Myocyte (in vitro differentiated cells): Measurements from ENCODE around the gene SNTG2. TPM values are rescaled to one million over a fixed set of nuclear protein-coding genes. Genes with fewer than 3 reads are reported as not detected.
"Not testable (repeated sequence)": the region's sequence is repeated elsewhere in the genome, so short reads cannot be mapped to it uniquely, and the experiment has no call there.

Experiments
- DNase-seq: peaks from one replicate; pipeline ENCODE4 v3.0.0-alpha.2; 2012; ENCODE audit warnings: low read depth
- polyA plus RNA-seq: library from polyadenylated mRNA; unstranded; fragments of >200 nt; gene quantifications from one replicate; pipeline ENCODE4 v1.2.1, GENCODE V29; 2012; ENCODE audit warnings: missing spikeins
- total RNA-seq: library from RNA; depleted of rRNA; stranded (reverse); fragments of >200 nt; gene quantifications from 2 replicates; pipeline ENCODE4 v1.2.3, GENCODE V29; 2014

Gene SNTG2
- not detected in 2 replicates for total RNA-seq
- not detected for polyA plus RNA-seq

DNA sequence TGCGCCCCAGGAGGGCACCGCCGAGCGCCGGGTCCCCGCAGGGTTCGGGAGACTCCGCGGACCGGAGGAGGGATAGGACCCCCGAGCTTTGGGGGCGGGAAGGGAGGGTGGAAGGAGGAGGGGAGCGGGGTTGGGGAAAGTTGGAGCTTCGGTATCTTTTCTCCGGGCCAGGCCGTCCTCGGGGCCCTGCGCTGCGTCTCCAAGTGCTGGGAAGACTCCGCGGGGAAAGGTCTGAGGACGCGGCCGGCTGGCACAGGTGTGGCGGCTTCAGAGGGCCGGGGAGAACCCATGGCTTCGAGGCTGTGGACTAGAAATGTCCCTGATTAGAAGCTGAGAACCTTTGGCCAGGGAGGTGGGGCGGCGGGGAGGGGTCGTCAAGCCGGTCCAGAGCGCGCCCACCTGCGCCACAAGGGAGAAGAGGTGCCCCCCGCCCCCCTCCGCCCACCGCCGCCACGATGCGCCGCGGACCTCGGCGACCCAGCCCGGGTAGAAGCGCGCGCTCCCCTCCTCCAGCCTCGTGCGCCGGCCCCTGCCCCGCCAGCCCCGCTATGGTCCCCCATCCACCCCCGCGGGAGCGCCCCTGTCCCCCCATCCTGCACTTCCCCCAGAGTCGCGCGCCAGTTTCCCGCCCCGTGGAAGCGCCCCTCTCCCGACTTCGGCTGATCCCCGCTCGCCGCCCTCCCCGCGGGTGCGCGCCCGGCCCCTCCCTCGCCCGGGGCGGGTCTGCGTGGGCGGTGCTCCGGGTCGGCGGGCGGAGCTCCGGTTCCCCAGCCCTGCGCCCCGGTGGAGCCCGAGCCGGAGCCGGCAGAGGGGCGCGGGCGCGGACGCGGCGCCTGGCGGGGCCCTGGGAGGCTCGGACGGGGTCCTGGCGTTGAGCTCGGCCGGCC is at the start of gene SNTG2:
Gene SNTG2 (plus strand): TSS at position 770 of the 887 bp plus-strand sequence. CDS start 148 bp downstream, outside the sequence.
- no peak for DNase-seq

DNA sequence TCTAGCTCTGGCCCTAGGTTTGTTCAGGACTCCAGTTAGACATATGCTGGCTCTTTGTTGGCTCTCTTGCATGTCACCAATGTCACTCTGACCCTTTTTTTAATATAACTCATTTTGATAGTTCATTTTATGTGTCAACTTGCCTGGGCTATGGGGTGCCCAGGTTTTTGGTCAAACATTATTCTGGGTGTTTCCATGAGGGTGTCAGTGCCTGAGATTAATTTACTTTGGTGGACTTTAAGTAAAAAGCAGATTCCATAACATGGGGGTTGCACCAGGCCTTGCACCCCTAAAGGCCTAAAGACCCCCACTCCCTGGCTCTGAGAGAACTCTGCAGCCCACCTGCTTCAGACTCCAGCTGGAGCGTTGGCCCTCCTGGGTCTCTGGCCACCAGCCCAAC is 48.1 kb upstream of the SNTG2 start:
- DNase-seq, result no peak

DNA sequence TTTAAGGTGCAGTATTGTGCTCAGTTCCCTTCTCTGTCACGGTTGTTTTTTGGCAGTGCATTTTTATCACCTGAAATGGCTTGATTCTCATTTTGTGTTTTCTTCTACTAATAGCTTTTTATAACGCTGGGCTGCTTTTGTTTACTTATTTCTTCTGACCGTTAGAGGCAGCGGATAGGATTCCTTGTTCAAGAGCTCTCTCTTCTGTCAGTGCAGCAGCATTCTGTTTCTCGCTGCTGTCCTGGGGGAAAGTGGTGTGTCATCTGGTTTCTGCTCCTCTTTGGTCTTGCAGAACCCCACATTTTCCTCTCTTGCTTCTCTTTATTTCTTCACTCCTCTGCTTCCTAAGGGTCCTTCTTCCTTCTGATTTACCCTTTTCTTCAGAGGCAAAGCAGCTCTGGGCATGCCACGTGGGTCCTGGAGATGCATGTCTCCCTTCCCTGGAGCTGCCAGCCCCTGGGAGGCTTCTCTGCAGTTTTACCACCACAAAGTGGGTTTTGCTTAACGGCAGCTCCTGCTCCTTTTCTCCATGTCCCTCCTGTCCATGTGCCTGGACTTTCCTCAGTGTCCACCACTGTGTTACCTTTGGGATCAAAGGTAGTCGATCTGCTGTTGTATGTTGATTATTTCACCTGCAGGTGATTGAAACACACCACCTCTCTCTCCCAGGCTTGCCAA is 47.3 kb upstream of the SNTG2 start:
- no peak for DNase-seq

DNA sequence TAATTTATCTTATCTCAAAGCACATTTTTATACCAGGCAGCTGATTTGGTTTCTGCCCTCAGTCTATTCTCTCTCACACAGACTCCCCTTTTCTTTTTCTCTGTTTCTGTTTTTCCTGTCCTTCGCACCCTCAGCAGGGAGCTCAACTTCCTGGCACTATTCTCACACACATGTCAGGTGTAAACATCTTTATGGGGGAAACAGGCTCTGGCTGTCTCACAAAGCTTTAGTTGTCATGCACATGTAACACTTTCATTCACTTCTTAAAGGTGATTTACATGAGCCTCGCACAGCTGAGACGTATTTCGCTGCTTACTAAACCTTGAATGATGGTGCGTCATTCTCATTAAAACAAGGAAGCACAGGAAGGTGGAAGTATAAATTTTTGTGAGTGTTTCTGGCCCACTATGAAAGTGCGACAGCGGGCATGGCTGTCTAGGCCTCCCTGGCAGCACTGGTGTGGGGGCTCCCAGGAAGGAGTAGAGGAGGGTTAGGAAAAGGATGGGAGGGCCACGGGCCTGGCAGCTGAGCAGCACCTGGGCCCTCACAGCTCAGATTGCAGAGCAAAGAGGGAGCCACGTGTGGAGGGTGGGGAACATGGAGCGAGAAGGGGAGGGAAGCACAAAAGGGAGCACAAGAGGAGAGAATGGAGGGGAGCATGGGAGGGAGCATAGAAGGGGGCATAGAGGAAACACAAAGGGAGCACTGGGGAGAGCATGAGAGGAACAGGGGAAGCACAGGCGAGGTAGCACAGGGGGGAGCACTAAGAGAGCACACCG is 46.2 kb upstream of the SNTG2 start:
- no peak for DNase-seq

DNA sequence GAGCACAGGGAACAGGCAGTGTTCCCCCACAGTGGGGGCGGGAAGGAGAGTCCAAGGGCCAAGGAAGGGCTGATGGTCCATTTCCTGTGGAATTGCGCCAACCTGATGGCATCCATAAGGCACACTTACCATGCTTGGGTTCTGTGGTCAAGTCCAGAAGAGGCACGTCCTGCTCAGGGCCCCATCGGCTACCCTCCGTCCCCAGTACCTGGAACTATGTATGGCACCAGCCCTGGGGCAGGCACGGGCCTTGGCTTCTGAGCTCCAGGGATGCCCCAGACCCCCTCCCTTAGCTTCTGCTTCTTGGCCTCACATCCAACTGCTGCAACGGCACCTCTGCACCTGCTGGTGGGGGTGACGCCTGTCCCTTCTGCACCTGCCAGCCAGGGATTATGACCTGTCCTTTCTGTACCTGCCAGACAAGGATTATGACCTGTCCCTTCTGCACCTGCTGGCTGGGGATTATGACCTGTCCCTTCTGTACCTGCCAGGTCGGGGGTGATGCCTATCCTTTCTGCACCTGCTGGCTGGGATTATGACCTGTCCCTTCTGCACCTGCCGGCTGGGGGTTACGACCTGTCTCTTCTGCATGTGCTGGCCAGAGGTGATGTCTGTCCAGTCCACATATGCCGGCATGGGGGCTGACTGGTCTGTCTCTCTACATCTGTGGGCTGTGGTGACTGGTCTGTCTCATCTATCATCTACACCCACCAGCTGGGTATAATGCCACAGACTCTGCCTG is 45.4 kb upstream of the SNTG2 start:
- no peak for DNase-seq

DNA sequence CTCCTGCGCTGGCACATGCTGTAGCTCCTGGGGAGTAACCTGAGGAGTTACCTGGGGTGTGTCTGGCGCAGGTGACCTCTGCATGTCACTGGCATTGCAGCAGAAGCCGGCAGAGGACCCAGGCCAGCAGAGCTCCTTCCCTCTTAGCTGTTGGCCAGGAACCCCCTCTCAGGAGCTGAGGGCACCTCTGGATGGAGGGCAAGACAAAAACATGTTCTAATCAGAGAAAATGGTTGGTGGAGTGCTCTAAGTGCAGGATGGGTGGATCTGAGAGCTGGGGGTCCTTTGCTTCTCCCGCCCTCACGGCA is 44.9 kb upstream of the SNTG2 start:
- no peak for DNase-seq

DNA sequence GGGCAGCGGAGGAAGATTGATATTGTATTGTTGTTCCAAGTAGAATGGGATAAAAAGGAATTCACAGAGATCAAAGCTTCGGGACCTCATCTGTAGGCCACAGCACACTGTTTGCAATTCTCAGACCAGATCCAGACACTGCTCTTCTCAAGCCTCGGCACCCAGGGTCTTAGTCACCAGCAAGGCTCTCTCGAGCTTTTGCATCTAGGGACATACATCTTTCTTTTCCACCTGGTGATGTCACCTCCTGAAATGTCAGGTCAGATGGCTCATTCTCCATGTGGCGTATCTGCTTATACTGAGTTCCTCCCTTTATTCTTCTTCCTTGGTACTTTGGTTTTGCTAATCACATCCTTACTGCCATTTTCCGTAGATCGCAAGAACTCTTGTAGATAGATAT is 42.9 kb upstream of the SNTG2 start:
- no peak for DNase-seq

DNA sequence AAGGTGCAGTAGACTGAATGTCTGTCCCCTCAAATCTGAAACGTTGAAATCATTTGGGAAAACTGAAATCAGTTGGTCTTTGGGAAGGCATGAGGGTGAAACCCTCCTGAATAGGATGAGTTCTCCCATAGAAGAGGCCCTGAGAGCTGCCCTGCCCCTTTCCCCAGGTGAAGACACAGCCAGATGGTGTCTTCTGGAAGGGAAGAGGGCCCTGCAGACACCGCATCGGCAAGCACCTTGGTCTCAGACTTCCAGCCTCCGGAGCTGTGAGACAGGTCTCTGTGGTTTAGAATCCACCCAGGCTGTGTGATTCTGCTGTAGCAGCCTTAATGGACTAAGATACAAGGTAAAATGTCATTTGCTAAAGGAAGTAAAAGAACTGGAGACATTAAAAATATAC is 42.1 kb upstream of the SNTG2 start:
- DNase-seq, result no peak

DNA sequence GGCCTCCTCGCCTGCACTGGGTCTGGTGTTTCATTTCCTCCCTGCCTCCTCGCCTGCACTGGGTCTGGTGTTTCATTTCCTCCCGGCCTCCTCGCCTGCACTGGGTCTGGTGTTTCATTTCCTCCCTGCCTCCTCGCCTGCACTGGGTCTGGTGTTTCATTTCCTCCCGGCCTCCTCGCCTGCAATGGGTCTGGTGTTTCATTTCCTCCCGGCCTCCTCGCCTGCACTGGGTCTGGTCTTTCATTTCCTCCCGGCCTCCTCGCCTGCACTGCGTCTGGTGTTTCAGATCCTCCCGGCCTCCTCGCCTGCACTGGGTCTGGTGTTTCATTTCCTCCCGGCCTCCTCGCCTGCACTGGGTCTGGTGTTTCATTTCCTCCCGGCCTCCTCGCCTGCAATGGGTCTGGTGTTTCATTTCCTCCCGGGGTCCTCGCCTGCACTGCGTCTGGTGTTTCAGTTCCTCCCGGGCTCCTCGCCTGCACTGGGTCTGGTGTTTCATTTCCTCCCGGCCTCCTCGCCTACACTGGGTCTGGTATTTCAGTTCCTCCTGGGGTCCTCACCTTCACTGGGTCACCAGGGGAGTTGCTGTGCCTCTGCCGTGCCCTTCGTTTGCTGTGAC is 40.8 kb upstream of the SNTG2 start:
- DNase-seq, result not testable (repeated sequence)

DNA sequence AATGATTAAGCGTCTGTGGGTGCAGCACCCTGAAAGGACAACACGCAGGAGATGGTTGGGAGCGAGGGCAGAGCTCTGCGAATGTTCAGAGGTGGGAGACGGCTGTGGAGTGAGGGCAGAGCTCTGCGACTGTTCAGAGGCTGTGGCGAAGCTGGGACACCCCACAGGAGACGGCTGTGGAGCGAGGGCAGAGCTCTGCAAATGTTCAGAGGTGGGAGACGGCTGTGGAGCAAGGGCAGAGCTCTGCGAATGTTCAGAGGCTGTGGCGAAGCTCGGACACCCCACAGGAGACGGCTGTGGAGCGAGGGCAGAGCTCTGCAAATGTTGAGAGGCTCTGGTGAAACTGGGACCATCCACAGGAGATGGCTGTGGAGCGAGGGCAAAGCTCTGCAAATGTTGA is 40.0 kb upstream of the SNTG2 start:
- DNase-seq, result no peak

DNA sequence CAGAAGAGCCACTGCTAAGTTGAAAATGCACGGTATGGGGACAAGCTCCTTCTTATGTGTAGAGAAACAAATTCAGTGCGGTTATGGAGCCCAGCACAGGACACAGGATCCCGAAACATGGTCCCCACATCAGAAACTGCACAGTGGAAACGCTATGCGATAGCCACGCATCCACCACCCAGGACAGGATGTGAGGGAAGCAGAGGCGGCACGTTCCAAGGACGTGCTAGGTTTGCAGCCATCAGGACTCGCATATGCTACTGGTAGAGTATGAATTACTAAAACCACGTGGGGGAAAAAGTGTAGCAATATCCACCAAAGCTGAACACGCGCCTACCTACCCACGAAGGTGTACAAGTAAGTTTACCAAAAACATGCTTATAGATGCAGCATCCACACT is 34.7 kb upstream of the SNTG2 start:
- no peak for DNase-seq

DNA sequence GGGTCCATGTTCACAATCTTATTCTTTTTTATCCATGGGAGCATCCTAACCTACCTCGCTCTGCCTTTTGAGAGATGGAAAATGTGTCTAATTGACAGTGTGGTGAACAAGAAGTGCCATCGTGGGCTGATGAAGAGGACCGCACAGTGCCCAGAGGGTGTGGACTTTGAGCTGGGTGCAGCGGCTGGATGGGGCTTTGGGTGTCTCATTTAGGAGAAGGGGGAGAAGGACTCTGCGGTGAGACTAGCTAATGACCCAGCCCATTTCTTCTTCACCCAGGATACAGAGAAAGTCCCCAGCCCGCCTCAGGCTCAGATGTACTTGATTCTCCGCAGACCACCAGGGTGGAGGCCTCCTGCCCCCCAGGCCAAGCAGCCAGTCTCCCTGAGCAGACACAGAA is 33.7 kb upstream of the SNTG2 start:
- DNase-seq, result no peak

DNA sequence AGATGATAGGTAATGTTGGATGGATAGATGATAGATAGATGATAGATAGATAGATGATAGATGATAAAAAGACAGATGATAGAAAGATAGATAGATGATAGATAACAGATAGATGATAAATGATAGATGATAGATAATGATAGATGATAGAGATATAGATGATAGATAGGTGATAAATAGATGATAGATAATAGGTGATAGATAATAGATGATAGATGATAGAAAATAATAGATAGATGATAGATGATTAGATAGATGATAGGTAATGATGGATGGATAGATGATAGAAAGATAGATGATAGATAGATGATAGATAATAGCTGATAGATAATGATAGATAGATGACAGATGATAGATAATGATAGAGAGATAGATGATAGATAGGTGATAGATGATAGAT is 31.0 kb upstream of the SNTG2 start:
- DNase-seq, result no peak

DNA sequence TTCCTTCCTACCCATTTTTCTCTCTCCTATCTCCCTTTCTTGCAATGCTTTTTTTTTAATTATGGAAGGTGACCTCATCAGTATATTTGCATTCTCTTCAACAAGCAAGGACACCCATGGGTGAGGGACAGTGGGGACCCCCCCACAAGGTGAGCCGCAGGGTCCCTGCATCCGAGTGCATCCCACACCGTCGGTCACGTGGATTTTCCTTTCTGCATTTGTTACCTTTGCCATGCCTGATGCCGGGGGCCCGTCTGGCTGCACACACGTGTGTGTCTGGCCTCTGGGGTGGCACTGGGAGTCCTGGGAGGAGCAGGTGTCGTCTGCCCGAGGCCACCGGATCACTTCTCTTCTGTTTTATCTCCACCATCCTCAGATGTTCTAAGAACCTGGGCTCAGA is 30.1 kb upstream of the SNTG2 start:
- no peak for DNase-seq

DNA sequence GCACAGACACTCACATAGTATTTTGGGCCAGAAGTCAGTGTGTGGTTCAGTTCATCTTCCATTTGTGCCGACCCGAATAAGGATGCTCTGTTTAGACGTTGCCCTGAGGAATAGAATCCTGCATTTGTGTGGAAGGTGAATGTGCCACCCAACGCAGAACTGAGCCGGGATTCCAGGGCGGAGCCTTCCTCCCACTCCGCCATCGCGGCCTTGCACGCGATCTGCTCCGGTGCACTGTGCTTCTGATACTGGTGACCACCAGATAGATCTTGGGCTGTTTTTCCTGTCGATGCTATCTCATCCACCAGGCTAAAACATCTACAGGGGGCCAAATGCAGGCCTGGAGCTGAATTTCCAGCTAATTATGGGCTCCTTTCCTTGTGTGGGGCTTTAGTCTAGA is 29.6 kb upstream of the SNTG2 start:
- no peak for DNase-seq

DNA sequence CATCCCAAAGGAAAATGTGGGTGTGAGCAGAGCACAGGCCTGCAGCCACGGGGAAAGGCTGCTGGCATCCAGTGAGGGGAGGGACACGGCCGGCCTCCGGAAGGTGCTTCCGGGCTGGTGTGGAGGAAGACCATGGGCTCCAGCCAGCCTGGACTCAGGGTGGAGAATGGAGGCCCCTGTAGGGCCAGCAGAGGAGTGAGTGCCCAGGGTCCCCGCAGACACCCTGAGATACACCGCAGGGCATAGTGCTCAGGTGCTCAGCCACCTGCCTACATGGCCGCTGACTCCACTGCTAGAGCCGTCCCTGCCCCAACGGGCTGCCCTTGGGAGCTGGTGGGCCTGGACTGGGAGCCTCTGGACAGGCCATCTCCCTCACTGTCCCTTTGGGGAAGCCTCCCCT is 28.5 kb upstream of the SNTG2 start:
- DNase-seq, result no peak

DNA sequence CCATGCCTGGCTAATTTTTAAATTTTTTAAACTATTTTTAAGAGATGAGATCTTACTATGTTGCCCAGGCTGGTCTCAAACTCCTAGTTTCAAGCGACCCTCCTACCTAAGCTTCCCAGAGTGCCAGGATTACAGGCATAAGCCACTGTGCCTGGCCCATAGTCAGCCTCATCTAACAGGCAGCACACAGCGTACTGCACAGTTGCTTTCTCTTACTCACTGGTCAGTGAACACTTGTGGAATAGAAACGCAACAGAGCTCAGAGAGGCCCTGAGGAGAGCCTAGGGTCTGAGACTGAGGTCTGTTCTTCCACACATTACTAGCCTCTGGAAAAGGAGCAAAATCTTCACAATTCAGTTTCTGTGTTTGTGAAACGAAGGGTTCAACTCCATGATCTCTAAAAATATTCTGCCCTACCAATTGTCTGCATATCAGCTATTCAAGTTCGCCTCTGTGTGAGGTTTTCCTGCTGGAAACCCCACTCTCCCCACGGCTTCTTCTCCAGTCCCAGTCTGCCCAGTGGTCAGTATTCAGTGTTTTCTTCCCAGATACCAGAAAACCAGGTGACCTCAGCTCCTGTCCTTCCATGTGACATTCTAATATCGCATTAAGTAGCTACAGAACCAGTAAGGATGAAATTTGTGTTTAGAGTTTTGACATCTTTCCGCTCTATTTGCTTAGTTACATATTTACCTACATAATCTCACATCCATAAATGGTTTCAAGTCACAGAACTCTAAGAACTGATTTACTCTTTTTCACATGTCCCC is 26.6 kb upstream of the SNTG2 start:
- DNase-seq, result no peak

DNA sequence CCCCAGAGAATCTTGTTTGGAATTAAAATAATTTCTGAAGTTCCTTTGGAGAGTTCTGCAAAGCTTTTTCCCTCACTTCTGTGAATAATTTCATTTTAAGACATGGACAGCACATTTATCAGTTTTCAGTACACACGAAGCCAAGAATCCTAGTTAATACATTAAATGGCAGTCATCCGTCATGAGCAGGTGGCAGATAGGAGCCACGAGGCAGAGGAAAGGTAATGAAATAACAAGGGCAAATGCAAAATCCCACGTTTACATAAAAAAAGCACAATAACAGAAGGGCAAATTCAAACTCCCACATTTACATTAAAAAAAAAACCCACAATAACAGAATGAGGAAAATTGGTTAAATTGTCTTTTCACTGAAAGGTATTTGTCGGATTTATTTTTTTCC is 25.9 kb upstream of the SNTG2 start:
- DNase-seq, result no peak

DNA sequence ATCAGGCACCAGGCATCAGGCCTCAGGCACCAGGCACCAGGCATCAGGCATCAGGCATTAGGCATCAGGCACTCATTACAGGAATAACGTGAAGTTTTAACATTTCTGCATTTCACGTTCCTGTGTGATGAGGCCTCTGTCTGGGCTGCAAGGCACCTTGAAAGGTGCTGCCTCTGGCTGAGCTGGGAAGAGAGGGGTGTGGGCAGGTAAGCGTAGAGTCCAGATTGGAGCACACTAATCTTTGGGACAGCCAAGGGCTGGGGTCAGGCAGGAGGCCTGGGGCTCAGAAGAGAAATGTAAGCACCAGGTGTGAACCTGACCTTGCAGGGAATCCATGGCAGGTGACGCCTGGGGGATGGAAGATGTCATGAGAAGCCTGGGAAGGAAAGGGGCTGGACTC is 25.3 kb upstream of the SNTG2 start:
- DNase-seq, result no peak

DNA sequence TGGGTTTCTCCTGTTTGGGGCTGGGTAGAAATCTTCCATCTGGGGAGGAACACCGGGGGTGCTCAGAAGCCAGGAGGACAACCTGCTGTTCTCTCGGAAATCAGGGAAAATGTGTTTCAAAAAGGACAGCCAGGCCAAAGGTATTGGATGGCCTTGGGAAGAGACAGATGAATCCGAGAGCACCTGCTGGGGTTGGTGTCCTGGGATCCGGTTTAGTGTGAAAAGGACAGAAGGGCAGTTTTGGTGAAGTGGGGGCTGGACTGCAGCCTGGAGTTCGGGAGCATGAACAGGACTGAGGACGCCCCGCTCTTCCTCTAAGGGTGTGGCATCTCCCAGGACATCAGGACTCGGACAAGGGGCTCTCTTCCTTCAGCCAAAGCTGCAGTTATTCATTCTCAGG is 24.9 kb upstream of the SNTG2 start:
- DNase-seq, result no peak
